EL (cell line): Measurements from ENCODE around the gene MAP3K20.
"Not testable (repeated sequence)": the region's sequence is repeated elsewhere in the genome, so short reads cannot be mapped to it uniquely, and the experiment has no call there.

Source experiments
- DNase-seq: peaks from one replicate; pipeline ENCODE4 v3.0.0-alpha.2; 2016

MAP3K20 gene

DNA sequence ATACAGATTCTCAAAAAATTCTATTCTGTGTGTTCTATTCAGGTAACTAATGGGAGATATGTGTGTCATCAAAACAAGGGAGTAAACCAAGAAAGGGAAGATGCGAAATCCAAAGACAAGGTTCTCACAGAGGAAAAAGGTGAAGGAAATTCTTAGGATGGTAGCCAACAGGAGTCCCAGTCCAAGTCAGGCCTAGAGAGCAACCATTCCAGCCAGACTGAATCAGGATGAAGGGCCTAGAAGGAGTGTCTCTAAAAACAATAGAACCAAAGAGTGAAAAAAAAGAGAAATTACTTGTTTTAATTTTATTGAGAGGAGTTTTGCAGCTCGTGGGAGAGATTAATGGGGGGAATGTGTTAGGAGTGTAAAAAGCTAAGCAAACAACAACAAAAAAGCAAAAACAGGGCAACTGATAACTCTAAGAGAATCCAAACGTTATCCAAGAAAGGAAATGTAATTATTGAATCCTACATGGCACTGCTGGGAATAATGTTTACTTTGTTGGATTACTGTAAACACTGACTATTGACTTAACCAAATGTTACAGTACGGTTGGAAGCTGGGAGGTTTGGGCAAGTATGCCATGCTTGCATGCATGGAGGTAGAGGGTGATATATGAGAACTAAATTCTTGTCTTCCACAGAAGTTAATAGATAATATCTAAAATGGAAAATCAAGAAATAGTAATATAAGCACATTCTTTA is 12.3 kb downstream of the MAP3K20 start:
- no peak for DNase-seq

- peak; percentile 77 for DNase-seq
Observed at GRCh38 chr2:173090276-173090877, 14.7 kb downstream of the MAP3K20 start.

GRCh38 chr2:173090973-173091660 is 15.5 kb downstream of the MAP3K20 start:
- no peak for DNase-seq

GRCh38 chr2:173091910-173092309 is 16.3 kb downstream of the MAP3K20 start:
- no peak for DNase-seq

DNA sequence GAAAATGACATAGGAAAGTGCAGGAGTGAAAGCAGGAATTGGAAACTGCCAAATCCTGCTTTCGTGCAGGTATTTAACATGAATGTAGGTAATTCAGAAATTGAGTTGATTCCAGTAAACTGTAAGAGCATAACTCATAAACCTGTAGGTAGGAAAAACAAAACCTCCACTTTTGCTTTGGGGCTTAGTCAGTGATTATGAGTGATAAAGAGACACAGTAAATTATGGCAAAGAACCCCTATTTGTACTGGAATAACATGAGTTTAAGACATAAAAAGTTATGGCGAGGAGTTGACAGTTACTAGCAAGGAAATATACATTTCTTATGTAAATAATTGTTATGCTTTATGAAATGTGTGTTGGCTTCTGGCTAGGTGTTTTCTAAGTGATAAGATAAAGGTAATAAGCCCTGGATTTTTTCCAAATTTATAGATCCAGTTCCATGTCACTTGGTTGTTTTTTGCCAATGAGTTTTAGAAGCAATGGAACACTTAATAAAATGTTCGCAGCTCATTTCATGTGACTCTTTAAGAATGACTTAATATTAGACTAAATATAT is 17.3 kb downstream of the MAP3K20 start:
- DNase-seq: no peak

DNA sequence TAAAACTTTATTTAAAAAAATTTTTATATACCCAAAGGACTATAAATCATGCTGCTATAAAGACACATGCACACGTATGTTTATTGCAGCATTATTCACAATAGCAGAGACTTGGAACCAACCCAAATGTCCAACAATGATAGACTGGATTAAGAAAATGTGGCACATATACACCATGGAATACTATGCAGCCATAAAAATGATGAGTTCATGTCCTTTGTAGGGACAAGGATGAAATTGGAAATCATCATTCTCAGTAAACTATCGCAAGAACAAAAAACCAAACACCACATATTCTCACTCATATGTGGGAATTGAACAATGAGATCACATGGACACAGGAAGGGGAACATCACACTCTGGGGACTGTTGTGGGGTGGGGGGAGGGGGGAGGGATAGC is 18.0 kb downstream of the MAP3K20 start:
- DNase-seq: not testable (repeated sequence)

- no peak for DNase-seq
Observed at GRCh38 chr2:173094731-173095130, 19.1 kb downstream of the MAP3K20 start.

DNA sequence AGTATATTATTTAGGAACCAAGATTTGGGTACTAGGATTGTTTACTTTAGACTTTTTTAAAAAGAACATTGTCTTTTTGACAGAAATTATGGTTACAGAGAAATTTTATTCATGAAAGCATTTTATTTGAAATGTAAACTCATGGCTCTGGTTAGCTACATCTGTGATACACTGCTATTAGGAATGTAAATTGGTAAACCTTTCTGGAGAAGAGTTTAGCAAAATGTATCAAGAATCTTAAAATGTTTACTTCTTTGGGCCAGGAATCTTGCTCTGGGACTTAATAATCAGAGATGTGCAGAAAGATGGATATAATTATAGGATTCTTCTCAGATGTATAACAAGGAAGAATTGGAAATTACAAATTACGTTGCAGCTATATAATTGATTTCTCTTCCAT is 19.7 kb downstream of the MAP3K20 start:
- DNase-seq: no peak

GRCh38 chr2:173099271-173099670 is 23.6 kb downstream of the MAP3K20 start:
- DNase-seq: no peak

GRCh38 chr2:173099804-173100203 is 24.2 kb downstream of the MAP3K20 start:
- DNase-seq: no peak

GRCh38 chr2:173101687-173102086 is 26.0 kb downstream of the MAP3K20 start:
- DNase-seq: no peak

- DNase-seq: no peak
Observed at GRCh38 chr2:173104156-173104555, 28.5 kb downstream of the MAP3K20 start.

DNA sequence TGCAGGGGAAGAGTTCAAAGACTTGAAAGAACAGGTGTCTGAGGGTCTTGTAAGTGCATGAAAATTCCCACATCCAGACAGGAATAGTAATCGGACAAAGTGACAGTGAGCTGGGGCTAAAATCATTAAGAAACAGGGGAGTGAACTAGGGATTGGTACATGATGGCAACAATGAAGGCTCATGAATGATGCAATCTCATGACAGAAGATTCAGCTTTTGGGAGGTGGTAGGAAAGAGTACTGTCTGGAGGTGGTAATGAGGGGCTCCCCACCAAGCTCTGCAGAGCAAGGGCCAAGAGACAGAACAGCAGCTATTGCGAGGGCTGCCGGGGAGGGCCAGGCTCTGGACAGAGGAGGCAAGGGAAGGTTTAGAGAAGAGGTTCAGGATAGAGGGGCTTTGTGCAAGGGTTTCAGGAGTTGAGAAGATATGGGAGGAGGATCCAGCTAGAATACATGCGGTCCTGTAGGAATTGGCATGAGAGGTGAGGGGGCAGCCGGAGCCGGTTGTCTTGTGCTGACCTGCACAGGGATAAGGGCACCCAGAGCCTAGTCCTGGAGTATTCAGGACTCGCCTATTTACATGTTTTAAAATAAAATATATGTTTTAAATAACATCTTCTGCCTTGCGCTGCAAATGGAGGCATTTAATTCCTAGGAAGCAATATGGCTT is 31.4 kb downstream of the MAP3K20 start:
- no peak for DNase-seq

DNA sequence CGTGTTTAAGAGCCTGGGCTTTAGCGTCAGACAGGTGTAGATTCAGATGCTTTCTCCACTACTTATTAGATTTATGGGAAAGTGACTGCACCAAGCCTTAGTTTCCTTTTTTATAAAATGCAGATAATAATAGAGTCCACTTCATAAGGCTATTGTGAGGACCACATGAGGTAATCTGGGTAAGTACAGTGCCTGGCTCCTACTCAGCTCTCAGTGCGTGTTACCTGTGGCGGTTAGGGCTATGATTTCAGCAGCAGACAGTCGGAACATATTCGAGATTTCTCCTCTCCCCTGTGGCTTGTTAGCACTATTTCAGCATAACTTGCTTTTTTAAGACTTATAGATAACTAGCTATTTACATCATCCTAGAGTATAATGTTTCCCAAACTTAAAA is 32.0 kb downstream of the MAP3K20 start:
- no peak for DNase-seq

GRCh38 chr2:173109253-173110188 is 33.9 kb downstream of the MAP3K20 start:
- DNase-seq: peak; percentile 89

DNA sequence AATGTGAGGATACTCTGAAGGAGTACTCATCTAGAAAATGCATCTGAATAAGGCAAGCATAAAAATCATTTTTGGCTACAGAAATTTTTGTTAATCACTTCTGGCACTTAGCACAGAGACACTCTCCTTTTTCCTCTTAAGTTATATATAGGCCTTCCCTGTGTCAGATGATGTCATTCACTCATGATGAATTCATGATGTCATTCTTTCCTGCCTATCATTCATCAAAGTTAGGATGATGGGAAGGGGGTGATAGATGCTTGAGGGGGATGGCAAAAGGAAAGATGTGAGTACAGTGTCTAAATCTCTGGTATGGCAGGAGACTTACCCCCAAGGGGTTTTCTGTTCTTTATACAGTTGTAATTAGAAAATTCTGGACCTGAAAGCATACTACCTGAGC is 42.0 kb downstream of the MAP3K20 start:
- DNase-seq: no peak

DNA sequence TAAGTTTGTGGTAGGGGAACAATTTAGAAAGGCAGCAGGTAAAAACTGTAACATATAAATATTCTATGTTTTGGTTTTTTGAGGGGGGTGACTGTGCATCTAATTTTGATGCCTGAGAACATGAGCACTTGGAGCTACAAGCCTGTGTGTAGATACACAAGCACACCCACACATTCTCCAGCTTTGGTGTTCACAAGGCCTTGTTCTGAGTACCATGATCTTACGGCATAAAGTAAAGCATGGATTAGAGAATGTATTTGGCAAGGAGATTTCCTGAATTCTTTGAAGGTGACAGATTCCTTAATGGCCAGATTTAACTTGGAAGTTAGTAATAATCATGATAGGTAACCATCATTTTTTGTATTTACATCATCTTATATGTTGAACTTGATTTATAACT is 42.7 kb downstream of the MAP3K20 start:
- peak; percentile 35 for DNase-seq

DNA sequence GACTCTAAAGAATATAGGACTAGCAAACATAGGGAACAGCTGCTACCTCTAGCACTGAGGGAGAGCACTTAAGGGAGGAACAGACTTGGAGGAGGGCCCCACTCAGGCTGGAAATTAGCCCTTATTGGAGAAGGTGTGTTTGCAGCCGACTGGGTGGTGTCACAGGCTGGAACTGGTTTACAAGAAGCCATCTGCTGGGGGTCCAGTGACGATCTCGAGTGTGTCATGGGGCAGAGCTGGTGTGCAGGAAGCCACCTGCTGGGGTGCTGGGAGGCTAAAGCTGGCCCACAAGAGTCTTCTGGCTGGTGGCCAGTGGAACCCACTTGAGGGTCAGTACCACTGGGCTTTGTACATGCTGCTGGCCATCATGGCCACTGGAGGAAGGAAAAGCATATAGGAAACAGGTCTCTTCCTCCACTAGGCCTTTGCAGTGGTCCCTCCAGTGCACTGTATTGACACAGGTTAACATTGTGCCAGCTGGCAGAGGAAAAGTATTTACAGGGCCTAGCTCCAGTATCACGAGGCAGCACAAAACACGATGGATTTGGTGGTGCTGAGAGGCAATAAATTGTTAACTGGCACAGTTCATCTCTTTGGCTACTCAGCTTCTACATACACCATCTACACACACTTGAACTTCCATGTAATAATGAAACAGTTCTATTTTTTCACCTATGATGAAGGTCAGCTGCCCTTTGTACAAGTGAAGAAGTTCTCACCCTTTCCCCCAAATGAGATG is 43.6 kb downstream of the MAP3K20 start:
- no peak for DNase-seq

GRCh38 chr2:173119944-173120343 is 44.3 kb downstream of the MAP3K20 start:
- DNase-seq: no peak

DNA sequence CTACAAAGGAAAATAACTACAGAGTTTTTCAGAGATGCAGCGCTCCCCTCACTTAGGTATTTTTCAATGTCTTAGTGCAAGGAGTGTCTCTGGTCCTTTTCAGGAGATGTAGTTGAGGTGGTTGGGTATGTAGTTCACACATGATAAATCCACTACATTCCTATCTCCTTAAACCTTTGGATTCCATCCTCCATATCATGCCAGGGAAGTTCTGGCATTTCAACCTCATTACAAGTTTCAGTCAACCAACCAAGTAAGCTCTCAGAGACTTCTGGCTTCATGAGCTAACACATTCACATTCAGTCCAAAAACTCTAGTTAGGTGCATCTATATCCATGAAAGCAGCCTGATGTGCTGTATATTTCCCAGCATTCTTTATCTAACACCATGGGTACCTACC is 47.3 kb downstream of the MAP3K20 start:
- DNase-seq: peak; percentile 57

GRCh38 chr2:173124441-173124840 is 48.8 kb downstream of the MAP3K20 start:
- DNase-seq: peak; percentile 65
